C1 segment of cervical spinal cord (tissue), 14 donors: Measurements from ENCODE around the gene RUFY2.

Experiments
- DNase-seq, 14 donors: peaks; one replicate each; lab custom pipeline; 2025; lab: John Stamatoyannopoulos, UW

The RUFY2 gene

DNA sequence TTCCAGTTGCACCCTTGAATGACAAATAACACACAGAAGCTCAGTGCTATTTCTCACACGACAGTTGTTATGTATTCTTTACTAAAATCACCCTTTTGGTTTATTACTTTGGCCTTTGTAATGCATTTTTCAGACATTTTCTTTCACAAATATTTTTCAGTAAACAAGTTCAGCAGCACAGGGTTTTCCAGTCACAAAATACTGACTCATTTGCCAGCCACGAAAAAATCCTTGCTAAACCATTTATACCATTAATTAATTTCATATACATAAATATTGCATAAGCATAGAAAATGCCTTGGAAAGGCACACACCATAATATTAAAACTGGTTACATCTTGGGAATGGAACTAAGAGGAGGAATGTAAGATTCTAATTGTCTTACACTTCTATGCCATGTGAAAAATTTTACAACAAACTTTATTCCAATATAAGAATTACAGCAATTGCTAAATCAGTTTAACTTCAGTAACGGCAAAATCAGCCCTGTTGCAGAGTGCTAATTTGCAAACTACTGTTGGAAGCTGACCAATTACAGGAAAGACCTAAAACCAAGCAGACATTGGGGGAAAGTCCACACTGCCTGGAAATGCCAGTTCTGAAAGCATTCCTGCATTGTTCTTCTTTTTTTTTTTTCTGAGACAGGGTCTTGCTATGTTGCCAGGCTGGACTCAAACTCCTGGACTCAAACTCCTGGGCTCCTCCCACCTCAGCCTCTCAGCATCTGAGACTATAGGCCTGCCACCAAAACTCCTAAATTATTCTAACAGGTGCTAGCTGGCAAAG lies 42.8 kb downstream of the RUFY2 start:
- DNase-seq = no peak

DNA sequence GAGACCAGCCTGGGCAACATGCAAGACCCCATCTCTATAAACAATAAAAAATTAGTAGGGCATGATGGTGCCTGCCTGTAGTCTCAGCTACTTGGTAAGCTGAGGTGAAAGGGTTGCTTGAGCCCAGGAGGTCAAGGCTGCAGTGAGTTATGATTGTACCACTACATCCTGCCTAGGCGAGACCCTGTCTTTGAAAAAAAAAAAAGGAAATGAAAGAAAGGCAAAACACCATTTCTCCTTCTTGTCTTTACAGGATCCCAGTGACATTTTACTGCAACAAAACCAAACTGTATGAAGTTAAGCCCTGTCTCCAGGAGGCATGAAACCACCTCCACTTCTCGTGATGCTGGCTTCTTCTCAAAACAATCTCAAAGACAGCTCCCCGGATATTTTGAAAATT lies 44.5 kb downstream of the RUFY2 start:
- no peak for DNase-seq

- DNase-seq = no peak
These were observed 47.9 kb downstream of the RUFY2 start for GRCh38 chr10:68359189-68359588.

DNA sequence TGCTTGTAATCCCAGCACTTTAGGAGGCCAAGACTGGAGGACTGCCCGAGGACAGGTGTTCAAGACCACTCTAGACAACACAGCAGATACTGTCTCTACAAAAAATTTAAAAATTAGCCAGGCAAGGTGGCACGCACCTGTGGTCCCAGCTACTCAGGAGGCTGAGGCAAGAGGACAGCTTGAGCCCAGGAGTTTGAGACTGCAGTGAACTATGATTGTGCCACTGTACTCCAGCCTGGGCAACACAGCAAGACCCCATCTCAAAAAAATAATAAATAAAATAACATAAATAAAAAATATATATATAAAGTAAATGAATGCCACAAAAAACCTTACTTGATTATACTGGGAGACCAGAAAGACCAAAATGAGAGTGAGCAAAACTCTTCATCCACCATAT lies 53.5 kb downstream of the RUFY2 start:
- DNase-seq = no peak

- DNase-seq = no peak
These were observed 58.8 kb downstream of the RUFY2 start for GRCh38 chr10:68348265-68348741.

DNA sequence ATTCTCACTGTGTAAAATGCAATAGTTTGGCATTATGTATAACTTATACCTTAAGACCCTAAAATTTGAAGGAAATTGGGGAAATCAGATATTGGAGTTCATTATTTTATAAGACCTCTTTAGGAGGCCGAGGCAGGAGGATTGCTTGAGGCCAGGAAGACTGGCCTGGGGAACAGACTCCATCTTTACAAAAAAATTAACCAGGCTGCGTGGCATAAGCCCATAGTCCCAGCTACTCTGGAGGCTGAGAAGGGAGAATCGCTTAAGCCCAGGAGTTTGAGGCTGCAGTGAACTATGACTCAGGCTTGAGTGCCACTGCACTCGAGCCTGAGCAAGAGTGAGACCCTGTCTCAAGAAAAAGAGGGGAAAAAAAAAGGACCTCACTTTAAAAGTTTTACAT lies 60.3 kb downstream of the RUFY2 start:
- DNase-seq = no peak

DNA sequence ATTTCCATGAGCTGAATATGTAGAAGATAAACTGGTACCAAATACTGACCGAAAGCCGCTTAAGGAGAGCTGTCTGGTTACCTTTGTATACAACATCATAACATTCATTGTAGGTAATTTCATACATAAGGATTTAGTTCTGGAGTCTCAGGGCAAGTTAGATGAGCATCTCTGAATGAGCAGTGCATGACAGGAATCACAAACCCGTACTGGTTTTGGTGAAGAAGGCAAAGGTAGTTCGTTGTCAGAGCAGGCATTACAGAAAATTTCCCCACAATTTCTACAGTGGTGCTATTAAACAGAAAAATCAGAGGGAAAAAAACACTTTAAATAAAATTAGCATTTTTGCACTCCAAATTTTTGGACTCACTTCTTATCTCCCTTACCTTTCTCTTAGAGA lies 61.5 kb downstream of the RUFY2 start:
- no peak for DNase-seq

DNA sequence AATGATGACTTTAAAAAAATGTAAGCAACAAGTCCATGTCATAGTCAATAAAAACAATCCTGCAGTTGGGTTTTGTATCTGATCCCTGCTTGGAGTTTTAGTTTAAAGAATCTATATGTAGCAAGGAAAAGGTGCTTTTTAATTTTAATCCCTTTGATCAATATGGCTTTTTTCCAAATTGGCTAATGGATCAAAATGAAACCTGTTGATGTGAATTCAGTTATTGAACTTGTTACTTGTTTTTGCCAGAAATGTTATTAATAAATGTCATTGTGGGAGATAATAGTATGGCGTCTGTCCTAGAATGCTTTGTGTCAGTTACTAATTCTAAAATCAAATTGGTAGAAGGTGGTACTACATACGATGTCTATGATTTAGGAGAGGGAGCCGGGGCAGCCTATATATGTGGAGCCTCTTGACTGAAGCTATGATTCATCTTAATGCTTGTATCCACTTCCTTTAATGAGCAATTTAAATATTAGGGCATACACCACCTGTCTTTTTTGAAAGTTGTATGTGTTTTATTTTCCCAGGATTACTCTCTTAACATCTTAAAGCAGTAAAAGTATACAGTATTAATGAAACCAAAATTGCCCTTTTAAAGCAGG lies 64.1 kb downstream of the RUFY2 start:
- no peak for DNase-seq

DNA sequence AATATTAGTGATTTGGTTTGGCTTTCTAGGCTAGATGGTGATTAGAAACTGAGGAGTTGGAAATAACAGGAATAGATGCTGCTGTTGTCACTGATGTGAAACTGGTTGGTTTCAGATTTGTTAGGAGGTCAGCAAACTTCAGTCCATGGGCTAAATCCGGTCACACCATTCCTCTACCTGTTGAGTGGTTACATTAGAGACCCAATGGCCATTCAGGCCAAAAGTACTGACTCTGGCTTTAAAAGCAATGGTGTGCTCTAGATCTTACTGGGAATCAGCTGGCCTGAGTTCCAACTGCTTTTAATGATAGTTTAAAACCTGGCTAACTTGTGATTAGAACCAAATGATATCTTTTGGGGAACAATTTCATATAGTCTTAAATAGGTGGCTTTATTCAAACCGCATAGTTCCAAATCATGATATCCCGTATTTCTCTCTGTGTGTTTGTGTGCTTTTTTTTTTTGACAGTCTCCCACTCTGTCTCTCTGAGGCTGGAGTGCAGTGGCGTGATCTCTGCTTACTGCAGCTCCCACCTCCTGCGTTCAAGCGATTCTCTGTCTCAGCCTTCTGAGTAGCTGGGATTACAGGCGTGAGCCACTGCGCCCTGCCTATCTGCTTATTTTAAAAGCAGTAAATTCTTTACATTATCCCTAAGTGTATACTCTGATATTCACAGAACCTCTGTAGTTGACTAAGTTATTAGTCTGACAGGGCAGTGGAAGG lies 66.6 kb downstream of the RUFY2 start:
- no peak for DNase-seq

DNA sequence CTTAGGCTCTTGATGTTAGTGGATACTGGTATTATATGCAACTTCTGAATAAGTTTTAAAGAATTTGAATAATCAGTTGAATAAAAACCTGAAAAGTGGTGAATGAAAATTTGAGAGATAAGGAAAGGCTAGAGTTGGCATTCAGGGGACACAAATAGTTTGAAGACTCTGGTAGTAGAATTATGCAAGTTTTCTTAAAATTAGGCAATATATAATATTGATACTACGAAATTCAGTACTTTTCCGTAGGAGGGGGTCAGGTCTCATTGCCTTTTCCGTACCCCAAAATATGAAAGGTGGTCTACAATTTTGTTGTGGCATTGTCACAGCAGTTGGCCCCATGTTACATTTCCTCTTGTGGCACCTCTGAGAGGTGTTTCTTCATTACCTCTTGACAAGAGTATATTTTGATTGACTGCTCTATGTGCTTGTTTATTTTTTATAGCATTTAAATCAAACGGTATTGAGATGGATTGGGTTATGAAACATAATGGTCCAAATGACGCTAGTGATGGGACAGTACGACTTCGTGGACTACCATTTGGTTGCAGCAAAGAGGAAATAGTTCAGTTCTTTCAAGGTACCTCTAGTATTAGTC lies 70.2 kb downstream of the RUFY2 start:
- no peak for DNase-seq

- no peak for DNase-seq
These were observed 72.2 kb downstream of the RUFY2 start for GRCh38 chr10:68334672-68335467.

DNA sequence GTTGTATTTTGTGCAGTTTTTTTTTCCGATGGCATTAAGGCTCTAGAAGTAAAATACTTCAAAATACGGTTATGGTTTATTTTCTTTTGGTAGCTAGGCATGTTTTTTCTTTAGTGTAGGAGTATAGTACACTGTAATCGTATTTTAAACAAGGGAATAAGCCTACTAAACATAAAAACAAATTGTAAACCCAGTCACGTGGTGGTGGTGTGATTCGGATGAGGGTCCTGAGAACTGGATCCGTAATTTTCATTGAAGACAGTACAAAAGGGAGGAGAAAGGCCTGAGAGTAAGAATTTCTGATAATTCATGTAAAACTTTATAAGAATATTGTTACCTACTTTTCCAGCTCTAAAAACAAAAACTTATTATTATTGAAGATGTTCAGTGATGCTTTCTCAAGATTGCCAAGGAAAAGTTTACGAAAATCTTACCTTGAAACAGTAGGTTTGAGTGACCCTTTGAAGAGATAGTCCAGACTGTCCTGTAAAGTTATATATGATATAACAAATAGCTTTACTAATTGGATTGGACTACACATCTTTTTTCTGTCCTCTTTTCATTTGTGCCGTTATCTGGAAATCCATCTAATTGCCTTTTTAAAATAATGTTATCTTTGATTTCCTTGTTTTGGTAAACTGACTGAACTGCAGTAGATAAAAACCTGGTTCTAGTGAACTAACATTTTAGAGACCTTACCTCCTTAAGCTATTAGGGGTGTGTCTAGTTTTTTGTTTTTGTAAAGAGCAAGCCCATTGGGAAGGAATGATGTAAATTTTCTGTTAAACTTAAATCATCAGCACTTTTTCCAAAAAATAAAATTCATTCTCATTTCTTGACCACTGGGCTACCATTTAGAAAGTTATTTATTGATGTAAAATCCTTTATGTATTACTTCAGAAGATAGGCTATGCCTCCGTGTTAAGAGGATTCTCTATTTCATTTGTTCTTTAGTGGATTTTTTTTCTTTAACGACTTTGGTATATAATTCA lies 73.3 kb downstream of the RUFY2 start:
- DNase-seq = no peak

GRCh38 chr10:68333058-68333395 lies 74.0 kb downstream of the RUFY2 start:
- DNase-seq = no peak

GRCh38 chr10:68332259-68333057 lies 74.6 kb downstream of the RUFY2 start, which contains the start of gene PBLD:
Gene PBLD (minus strand): TSS chr10:68332928. CDS start chr10:68306844, 26,084 bp downstream.
- peak; percentile 17 to 91 (median 78) for DNase-seq

- peak; percentile 80 to 98 (median 96) for DNase-seq
These were observed 75.4 kb downstream of the RUFY2 start, which contains the start of gene HNRNPH3 for GRCh38 chr10:68331455-68332258. Gene HNRNPH3 (plus strand): TSS chr10:68332064. CDS start chr10:68337222, 5,158 bp downstream.

- DNase-seq = peak in 12 of 14 donors; percentile 25 to 77 (median 65)
These were observed 76.1 kb downstream of the RUFY2 start for GRCh38 chr10:68330852-68331454.

GRCh38 chr10:68329506-68329861 lies 77.6 kb downstream of the RUFY2 start:
- DNase-seq = no peak
